ENCODE data around the gene FAM43B. TPM values are rescaled to one million over a fixed set of nuclear protein-coding genes. Genes with fewer than 3 reads are reported as not detected.

Gene FAM43B
- total RNA-seq, 2 experiments from 2014 or later = not detected

DNA sequence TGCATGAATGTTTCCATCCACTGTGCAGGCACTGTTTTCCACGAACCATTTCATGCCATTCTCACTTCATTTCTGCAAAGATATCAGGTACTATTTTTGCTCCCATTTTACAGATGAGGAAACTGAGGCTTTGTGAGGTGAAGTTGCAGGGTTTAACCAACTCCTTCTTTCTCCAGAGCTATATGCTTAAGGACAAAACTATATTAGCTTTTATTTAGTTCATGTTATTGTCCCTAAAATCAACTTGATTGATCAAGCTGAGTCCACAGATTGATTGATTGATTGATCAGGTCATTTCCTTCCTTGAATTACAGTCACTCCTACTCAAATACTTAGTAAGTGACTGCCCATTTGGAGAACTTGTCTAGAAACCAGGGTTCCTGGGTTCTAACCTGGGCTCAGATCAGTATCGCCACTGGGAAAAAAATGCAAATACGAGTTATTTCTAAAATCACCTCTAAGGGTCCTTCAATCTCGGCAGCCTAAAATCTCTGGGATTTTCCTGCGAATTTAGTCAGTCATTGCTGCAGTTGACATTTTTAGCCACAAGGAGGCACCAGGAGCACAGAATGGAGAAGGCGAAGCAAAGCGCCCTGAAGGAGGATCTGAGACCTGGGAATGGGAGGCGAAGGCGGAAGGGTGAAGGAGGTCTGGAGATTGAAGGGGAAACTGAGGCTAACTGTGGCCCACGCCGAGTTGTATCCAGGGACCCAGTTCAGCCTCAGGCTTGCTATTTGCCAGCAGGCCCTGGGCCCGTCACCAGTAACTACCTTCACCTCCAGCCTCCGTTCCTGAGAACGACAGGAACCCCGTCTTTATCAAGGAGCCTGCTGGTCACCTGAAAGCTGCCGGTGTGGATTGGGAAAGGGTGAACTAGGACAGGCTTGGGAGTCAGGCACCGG is 30.2 kb upstream of the FAM43B start:
- BruUV-seq (replicated peaks) = no TSS peak

GRCh38 chr1:20526267-20526666 is 26.1 kb upstream of the FAM43B start:
- Histone ChIP-seq H4K20me1 (ENCODE audit: insufficient read depth, low read length) (no peaks in the 10 kb centered on the region), H3K4me1 (ENCODE audit: insufficient read depth, low read length, poor library complexity, severe bottlenecking) (no peaks in the 10 kb centered on the region), H3K27ac (ENCODE audit: low read depth, low read length, poor library complexity, severe bottlenecking) (no peak overlapping the region), H3K4me3 (ENCODE audit: low read depth, low read length, poor library complexity, severe bottlenecking) (no peak overlapping the region), H2AFZ (ENCODE audit: low read length) (no peak overlapping the region), H3K9me3 (ENCODE audit: low read length) (no peaks in the 10 kb centered on the region), H3K79me2 (ENCODE audit: insufficient read depth, low read depth, low read length) (no peaks in the 10 kb centered on the region), H3K36me3 (ENCODE audit: insufficient read depth, low read length) (no peaks in the 10 kb centered on the region), H3K4me2 (ENCODE audit: low read length) (no peak overlapping the region), H3K9me2 (ENCODE audit: insufficient read depth, low read length) (no peaks in the 10 kb centered on the region)
- no TSS peak for BruUV-seq (replicated peaks)
- POLR2A ChIA-PET = no interaction called here
- CTCF ChIA-PET (ENCODE audit: unreplicated experiment) = interaction anchor here (0.6 kb wide), 1 partner anchor 1228 kb away, joined by 3 read pairs; no protein-coding TSS in a partner anchor
- intact Hi-C loops (cut with micrococcal nuclease; ENCODE audit: unreplicated experiment) = no loop called here
- DNase-seq (ENCODE audit: low spot score) = no peak
- TF ChIP-seq EZH2phosphoT487 (IDR thresholded peaks at IDR 0.05; ENCODE audit: borderline replicate concordance, low read depth, low read length) (no peak), CTCF (conservative IDR thresholded peaks at IDR 0.05; ENCODE audit: low read length) (no peak)

More for the DNA sequence above, 30.2 kb upstream of the FAM43B start:
- no peak overlapping the region for H3K4me2 ChIP-seq (ENCODE audit: low read length)
- POLR2A ChIA-PET = interaction anchor here (0.6 to 0.7 kb wide), 5 partner anchors 13 to 657 kb away, joined by 3 to 5 read pairs (median 4); no protein-coding TSS in a partner anchor
- DNase-seq (ENCODE audit: low spot score) = peak; percentile 69
- H3K79me2 ChIP-seq (ENCODE audit: insufficient read depth, low read depth, low read length) = no peaks in the 10 kb centered on the region
- no peak overlapping the region for H3K27ac ChIP-seq (ENCODE audit: low read depth, low read length, poor library complexity, severe bottlenecking)
- intact Hi-C loops (cut with micrococcal nuclease; ENCODE audit: unreplicated experiment) = loop anchor here (1.0 kb wide), 2 partner anchors 111 to 673 kb away; partner anchors contain the start of gene PINK1
- no peaks in the 10 kb centered on the region for H3K9me2 ChIP-seq (ENCODE audit: insufficient read depth, low read length)
- no peaks in the 10 kb centered on the region for H3K9me3 ChIP-seq (ENCODE audit: low read length)
- CTCF ChIA-PET (ENCODE audit: unreplicated experiment) = no interaction called here
- no peaks in the 10 kb centered on the region for H3K36me3 ChIP-seq (ENCODE audit: insufficient read depth, low read length)
- no peaks in the 10 kb centered on the region for H3K4me1 ChIP-seq (ENCODE audit: insufficient read depth, low read length, poor library complexity, severe bottlenecking)
- no peaks in the 10 kb centered on the region for H4K20me1 ChIP-seq (ENCODE audit: insufficient read depth, low read length)
- no peak overlapping the region for H2AFZ ChIP-seq (ENCODE audit: low read length)
- no peak overlapping the region for H3K4me3 ChIP-seq (ENCODE audit: low read depth, low read length, poor library complexity, severe bottlenecking)
- no peak for TF ChIP-seq EZH2phosphoT487 (IDR thresholded peaks at IDR 0.05; ENCODE audit: borderline replicate concordance, low read depth, low read length)
- peak; percentile 95 for TF ChIP-seq CTCF (conservative IDR thresholded peaks at IDR 0.05; ENCODE audit: low read length)

DNA sequence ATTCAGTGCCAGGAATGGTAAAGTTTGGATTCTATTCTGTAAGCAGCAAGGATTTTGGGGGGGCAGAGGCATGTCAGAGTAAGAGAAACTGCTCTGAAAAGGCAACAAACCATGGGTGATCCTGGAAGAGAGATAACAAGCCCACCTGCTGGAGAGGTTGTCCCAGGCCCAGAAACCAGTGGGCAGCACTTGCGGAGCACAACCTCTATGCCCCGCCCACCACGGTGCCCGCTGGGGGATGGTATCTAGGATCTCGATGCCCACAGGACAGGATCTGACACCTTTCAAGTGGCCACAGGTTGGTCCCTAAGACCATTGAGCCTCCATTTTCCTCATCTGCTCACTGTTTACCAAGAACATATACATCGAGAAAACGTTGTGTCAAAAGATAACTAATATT is 24.2 kb upstream of the FAM43B start:
- no peak for TF ChIP-seq CTCF (conservative IDR thresholded peaks at IDR 0.05; ENCODE audit: low read length)
- TF ChIP-seq EZH2phosphoT487 (IDR thresholded peaks at IDR 0.05; ENCODE audit: borderline replicate concordance, low read depth, low read length) = no peak
- Histone ChIP-seq H3K36me3 (ENCODE audit: insufficient read depth, low read length) (no peaks in the 10 kb centered on the region), H2AFZ (ENCODE audit: low read length) (no peak overlapping the region), H3K9me3 (ENCODE audit: low read length) (no peaks in the 10 kb centered on the region), H3K9me2 (ENCODE audit: insufficient read depth, low read length) (no peaks in the 10 kb centered on the region), H3K27ac (ENCODE audit: low read depth, low read length, poor library complexity, severe bottlenecking) (no peak overlapping the region), H4K20me1 (ENCODE audit: insufficient read depth, low read length) (no peaks in the 10 kb centered on the region), H3K4me2 (ENCODE audit: low read length) (no peak overlapping the region), H3K79me2 (ENCODE audit: insufficient read depth, low read depth, low read length) (no peaks in the 10 kb centered on the region), H3K4me1 (ENCODE audit: insufficient read depth, low read length, poor library complexity, severe bottlenecking) (no peaks in the 10 kb centered on the region), H3K4me3 (ENCODE audit: low read depth, low read length, poor library complexity, severe bottlenecking) (no peak overlapping the region)
- DNase-seq (ENCODE audit: low spot score) = no peak
- ChIA-PET POLR2A (interaction anchor here (0.7 kb wide), 1 partner anchor 604 kb away, joined by 3 read pairs; no protein-coding TSS in a partner anchor), CTCF (ENCODE audit: unreplicated experiment) (no interaction called here)
- intact Hi-C loops (cut with micrococcal nuclease; ENCODE audit: unreplicated experiment) = no loop called here
- BruUV-seq (replicated peaks) = no TSS peak

All from OCI-LY7 (cell line).